K562 (cell line): ENCODE measurements around the gene TMEM176A. TPM values are rescaled to one million over a fixed set of nuclear protein-coding genes. Genes with fewer than 3 reads are reported as not detected.
A peak's percentile ranks its signal among the peaks of the same experiment; 100 is the strongest.

Experiments used
- ARNT ChIP-seq, 2 experiments: fragments of 450-650 bp; IDR thresholded peaks; 2 replicates each; pipeline ENCODE4 v1.6.1; 2016; ENCODE audit warnings: mild to moderate bottlenecking in 1 of 2
- ATF1 ChIP-seq, 2 experiments: fragments of 450-650 bp in 1 of 2; IDR thresholded peaks; 2 replicates each; pipeline ENCODE4 v1.6.1; 2016; ENCODE audit warnings: missing compliant biosample characterization in 1 of 2, missing genetic modification characterization in 1 of 2
- BHLHE40 ChIP-seq: IDR thresholded peaks from 2 replicates; pipeline ENCODE4 v1.6.1; 2011; ENCODE audit warnings: low read length, improper control_type of control experiment
- CBFB ChIP-seq: sonication (generic); formaldehyde crosslinking; IDR thresholded peaks from 2 replicates; pipeline ENCODE4 v1.4.0; 2020; ENCODE audit warnings: mild to moderate bottlenecking, missing genetic modification reagents
- CXXC5 ChIP-seq: fragments of 250-450 bp; sonication (Bioruptor Pico); IDR thresholded peaks from 2 replicates; pipeline ENCODE4 v1.8.0; 2022; ENCODE audit warnings: inconsistent platforms, mild to moderate bottlenecking, moderate library complexity
- EP300 ChIP-seq: IDR thresholded peaks from 2 replicates; pipeline ENCODE4 v1.6.1; 2012; ENCODE audit warnings: low read length, improper control_type of control experiment
- FOXP1 ChIP-seq: sonication (generic); formaldehyde crosslinking; IDR thresholded peaks from 2 replicates; pipeline ENCODE4 v1.8.0; 2022; ENCODE audit warnings: mild to moderate bottlenecking, missing genetic modification reagents
- L3MBTL2 ChIP-seq: fragments of 450-650 bp; IDR thresholded peaks from 2 replicates; pipeline ENCODE4 v1.6.1; 2016; ENCODE audit warnings: mild to moderate bottlenecking, moderate library complexity
- LCOR ChIP-seq: sonication (generic); formaldehyde crosslinking; IDR thresholded peaks from 2 replicates; pipeline ENCODE4 v1.8.0; 2022; ENCODE audit warnings: mild to moderate bottlenecking, missing genetic modification reagents
- MECOM ChIP-seq: fragments of 250-450 bp; sonication (Bioruptor Pico); IDR thresholded peaks from 2 replicates; pipeline ENCODE4 v1.8.0; 2022; ENCODE audit warnings: inconsistent platforms
- MYC ChIP-seq, 2 experiments: fragments of 250-450 bp in 1 of 2; sonication (Bioruptor Pico) in 1 of 2; IDR thresholded peaks; 2 replicates each; pipeline versions ENCODE4 v1.5.1 to v1.6.1; 2012 to 2021; ENCODE audit warnings: low read depth in 2 of 2, borderline replicate concordance in 1 of 2, improper control_type of control experiment in 1 of 2, low read length in 1 of 2, mild to moderate bottlenecking in 1 of 2, moderate library complexity in 1 of 2
- NR2C1 ChIP-seq, 2 experiments: fragments of 450-650 bp; IDR thresholded peaks; 2 replicates each; pipeline ENCODE4 v1.6.1; 2017; ENCODE audit warnings: mild to moderate bottlenecking in 2 of 2, antibody characterized with exemption in 1 of 2, inconsistent platforms in 1 of 2, missing compliant biosample characterization in 1 of 2, missing genetic modification characterization in 1 of 2
- RB1 ChIP-seq: fragments of 450-650 bp; IDR thresholded peaks from 2 replicates; pipeline ENCODE4 v1.6.1; 2017; ENCODE audit warnings: low read depth, mild to moderate bottlenecking
- RBM25 ChIP-seq: fragments of 200-400 bp; formaldehyde crosslinking; IDR thresholded peaks from 2 replicates; pipeline ENCODE4 v1.6.1; 2018; ENCODE audit warnings: low read length, low read depth, moderate library complexity; ENCODE audit not compliant: severe bottlenecking
- STAG1 ChIP-seq: sonication (generic); formaldehyde crosslinking; IDR thresholded peaks from 2 replicates; pipeline ENCODE4 v1.5.0; 2020; ENCODE audit warnings: missing genetic modification reagents, borderline replicate concordance
- ZNF695 ChIP-seq: fragments of 450-650 bp; formaldehyde crosslinking; IDR thresholded peaks from 2 replicates; pipeline ENCODE4 v1.4.0; 2020; ENCODE audit warnings: mild to moderate bottlenecking, moderate library complexity
- ZNF780A ChIP-seq: fragments of 250-450 bp; sonication (Bioruptor Pico); IDR thresholded peaks from 2 replicates; pipeline ENCODE4 v1.5.0; 2021; ENCODE audit warnings: mild to moderate bottlenecking
- polyA plus RNA-seq, 8 experiments: library from polyadenylated mRNA; depleted of rRNA in 4 of 8; stranded (reverse) in 5 of 8; unstranded in 3 of 8; fragments of >200 nt; fragmentation: Nextera tagmentation in 2 of 8; fragmentation: Illumina TruSeq in 1 of 8; extraction: Ambion mirVana in 2 of 8; extraction: Trizol in 1 of 8; gene quantifications; 2 replicates each; pipeline versions ENCODE4 v1.2.1 to v1.2.3, GENCODE V29; 2011 to 2014; ENCODE audit warnings: inconsistent platforms in 1 of 8, missing spikeins in 1 of 8
- total RNA-seq, 7 experiments: library from RNA; depleted of rRNA in 6 of 7; stranded (reverse); fragments of >200 nt in 6 of 7; fragmentation: Illumina TruSeq in 2 of 7; extraction: Trizol in 2 of 7; gene quantifications; 2 replicates each; pipeline versions ENCODE4 v1.2.1 to v1.2.3, GENCODE V29; 2011 to 2021; ENCODE audit warnings: low replicate concordance in 1 of 7
- TF ChIP-seq, protein P1 (sequence below): sonication (generic); IDR thresholded peaks from 2 replicates; pipeline ENCODE4 v1.6.1; 2016
- TF ChIP-seq, protein P2 (sequence below), 3 experiments: IDR thresholded peaks in 2 of 3; conservative IDR thresholded peaks in 1 of 3; 2 replicates each; pipeline ENCODE4 v1.5.1; 2011 to 2012; ENCODE audit warnings: low read length in 3 of 3, mild to moderate bottlenecking in 3 of 3, control low read depth in 2 of 3, improper control_type of control experiment in 1 of 3, inconsistent platforms in 1 of 3, low read depth in 1 of 3, mixed read lengths in 1 of 3, moderate library complexity in 1 of 3; ENCODE audit not compliant: insufficient read depth in 2 of 3
- TF ChIP-seq, protein P3 (sequence below): IDR thresholded peaks from 2 replicates; pipeline ENCODE4 v1.6.1; 2014; ENCODE audit warnings: antibody characterized with exemption
- TF ChIP-seq, protein P4 (sequence below): fragments of 450-650 bp; formaldehyde crosslinking; IDR thresholded peaks from 2 replicates; pipeline ENCODE4 v1.4.0; 2020; ENCODE audit warnings: mild to moderate bottlenecking, moderate library complexity

The TMEM176A gene
- total and polyA plus RNA-seq, 9 of the 15 experiments (the other 6 are each of a cell fraction or from before 2014, with no cell fraction given), result 0.31 TPM; not detected in 8

DNA sequence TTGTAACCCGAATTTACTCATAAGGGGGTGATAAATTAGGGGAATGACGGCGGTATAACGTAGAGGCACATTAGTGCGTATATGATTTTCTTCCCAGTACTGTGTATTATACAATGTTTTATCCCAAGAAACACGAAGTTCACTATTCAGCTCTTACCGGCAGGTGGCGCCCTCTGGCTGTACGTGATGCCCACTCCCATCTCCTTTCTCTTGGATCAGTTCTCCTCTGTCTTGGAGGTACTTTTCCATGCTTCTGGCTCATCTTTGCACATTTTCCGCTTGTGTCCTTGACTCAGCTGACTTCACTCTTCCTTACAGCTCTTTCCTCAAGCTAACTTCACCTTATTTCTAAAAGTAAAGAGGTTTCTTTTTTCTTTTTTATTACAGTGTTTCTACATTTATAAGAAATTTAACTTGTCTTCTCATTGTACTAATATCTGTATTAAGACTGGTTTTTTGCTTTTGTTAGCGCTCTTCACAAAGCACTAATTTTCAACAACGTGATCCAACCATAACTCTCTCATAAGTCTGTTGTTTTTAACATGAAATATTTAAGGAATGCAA lies 21.7 kb upstream of the TMEM176A start (continued):
- TF ChIP-seq, protein P1, sequence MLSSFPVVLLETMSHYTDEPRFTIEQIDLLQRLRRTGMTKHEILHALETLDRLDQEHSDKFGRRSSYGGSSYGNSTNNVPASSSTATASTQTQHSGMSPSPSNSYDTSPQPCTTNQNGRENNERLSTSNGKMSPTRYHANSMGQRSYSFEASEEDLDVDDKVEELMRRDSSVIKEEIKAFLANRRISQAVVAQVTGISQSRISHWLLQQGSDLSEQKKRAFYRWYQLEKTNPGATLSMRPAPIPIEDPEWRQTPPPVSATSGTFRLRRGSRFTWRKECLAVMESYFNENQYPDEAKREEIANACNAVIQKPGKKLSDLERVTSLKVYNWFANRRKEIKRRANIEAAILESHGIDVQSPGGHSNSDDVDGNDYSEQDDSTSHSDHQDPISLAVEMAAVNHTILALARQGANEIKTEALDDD, result no peak
- TF ChIP-seq FOXP1 (CRISPR knock-in tag) (no peak), BHLHE40 (peak; percentile 22; the same call in 1 of the 2 replicates), L3MBTL2 (0 out of 2 replicates have a peak, but pooled peaks have one; percentile 17), MYC (IDR thresholded peaks at IDR 0.05; ENCODE audit: low read depth, low read length) (0 out of 2 replicates have a peak, but pooled peaks have one; percentile 50), MYC (CRISPR knock-in tag; IDR thresholded peaks at IDR 0.05; ENCODE audit: borderline replicate concordance, low read depth) (no peak), RB1 (peak; percentile 53; the same call in 1 of the 2 replicates), ARNT (IDR thresholded peaks at IDR 0.05) (peak in 1 of 2 experiments; percentile 60; a peak in 1 of 4 replicates), CXXC5 (CRISPR knock-in tag) (peak; percentile 25; the same call in 1 of the 2 replicates), STAG1 (CRISPR knock-in tag) (peak; percentile 78; the same call in 1 of the 2 replicates), ZNF780A (CRISPR knock-in tag) (no peak), CBFB (no peak), LCOR (0 out of 2 replicates have a peak, but pooled peaks have one; percentile 26), EP300 (peak; percentile 12; the same call in 1 of the 2 replicates), NR2C1 (IDR thresholded peaks at IDR 0.05) (peak; percentile 21; the same call in 1 of the 2 replicates), NR2C1 (tag; IDR thresholded peaks at IDR 0.05) (no peak), RBM25 (peak; percentile 8), ZNF695 (CRISPR knock-in tag) (0 out of 2 replicates have a peak, but pooled peaks have one; percentile 27), MECOM (CRISPR knock-in tag) (0 out of 2 replicates have a peak, but pooled peaks have one; percentile 9), ATF1 (CRISPR knock-in tag; IDR thresholded peaks at IDR 0.05) (no peak), ATF1 (tag; IDR thresholded peaks at IDR 0.05) (peak; percentile 37; the same call in 1 of the 2 replicates)
- TF ChIP-seq, protein P2, sequence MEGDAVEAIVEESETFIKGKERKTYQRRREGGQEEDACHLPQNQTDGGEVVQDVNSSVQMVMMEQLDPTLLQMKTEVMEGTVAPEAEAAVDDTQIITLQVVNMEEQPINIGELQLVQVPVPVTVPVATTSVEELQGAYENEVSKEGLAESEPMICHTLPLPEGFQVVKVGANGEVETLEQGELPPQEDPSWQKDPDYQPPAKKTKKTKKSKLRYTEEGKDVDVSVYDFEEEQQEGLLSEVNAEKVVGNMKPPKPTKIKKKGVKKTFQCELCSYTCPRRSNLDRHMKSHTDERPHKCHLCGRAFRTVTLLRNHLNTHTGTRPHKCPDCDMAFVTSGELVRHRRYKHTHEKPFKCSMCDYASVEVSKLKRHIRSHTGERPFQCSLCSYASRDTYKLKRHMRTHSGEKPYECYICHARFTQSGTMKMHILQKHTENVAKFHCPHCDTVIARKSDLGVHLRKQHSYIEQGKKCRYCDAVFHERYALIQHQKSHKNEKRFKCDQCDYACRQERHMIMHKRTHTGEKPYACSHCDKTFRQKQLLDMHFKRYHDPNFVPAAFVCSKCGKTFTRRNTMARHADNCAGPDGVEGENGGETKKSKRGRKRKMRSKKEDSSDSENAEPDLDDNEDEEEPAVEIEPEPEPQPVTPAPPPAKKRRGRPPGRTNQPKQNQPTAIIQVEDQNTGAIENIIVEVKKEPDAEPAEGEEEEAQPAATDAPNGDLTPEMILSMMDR (IDR thresholded peaks at IDR 0.05 in 2 of 3, conservative IDR thresholded peaks at IDR 0.05 in 1 of 3; ENCODE audit: insufficient read depth in 2 of 3, low read depth in 1 of 3, low read length in 3 of 3), result peak; percentile 93 to 98 (median 97)
- TF ChIP-seq, protein P3, sequence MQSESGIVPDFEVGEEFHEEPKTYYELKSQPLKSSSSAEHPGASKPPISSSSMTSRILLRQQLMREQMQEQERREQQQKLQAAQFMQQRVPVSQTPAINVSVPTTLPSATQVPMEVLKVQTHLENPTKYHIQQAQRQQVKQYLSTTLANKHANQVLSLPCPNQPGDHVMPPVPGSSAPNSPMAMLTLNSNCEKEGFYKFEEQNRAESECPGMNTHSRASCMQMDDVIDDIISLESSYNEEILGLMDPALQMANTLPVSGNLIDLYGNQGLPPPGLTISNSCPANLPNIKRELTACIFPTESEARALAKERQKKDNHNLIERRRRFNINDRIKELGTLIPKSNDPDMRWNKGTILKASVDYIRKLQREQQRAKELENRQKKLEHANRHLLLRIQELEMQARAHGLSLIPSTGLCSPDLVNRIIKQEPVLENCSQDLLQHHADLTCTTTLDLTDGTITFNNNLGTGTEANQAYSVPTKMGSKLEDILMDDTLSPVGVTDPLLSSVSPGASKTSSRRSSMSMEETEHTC, result no peak
- TF ChIP-seq, protein P4, sequence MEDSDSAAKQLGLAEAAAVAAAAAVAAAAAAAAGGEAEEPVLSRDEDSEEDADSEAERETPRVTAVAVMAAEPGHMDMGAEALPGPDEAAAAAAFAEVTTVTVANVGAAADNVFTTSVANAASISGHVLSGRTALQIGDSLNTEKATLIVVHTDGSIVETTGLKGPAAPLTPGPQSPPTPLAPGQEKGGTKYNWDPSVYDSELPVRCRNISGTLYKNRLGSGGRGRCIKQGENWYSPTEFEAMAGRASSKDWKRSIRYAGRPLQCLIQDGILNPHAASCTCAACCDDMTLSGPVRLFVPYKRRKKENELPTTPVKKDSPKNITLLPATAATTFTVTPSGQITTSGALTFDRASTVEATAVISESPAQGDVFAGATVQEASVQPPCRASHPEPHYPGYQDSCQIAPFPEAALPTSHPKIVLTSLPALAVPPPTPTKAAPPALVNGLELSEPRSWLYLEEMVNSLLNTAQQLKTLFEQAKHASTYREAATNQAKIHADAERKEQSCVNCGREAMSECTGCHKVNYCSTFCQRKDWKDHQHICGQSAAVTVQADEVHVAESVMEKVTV, result peak; percentile 86
